Suprapubic skin (tissue), 4 donors: ENCODE measurements around the gene JMJD1C. TPM values are rescaled to one million over a fixed set of nuclear protein-coding genes. Genes with fewer than 3 reads are reported as not detected.

Experiments used
- DNase-seq, 2 donors: peaks; one replicate each; pipeline ENCODE4 v3.0.0-alpha.2; 2019; ENCODE audit warnings: low spot score in 2 of 2
- H3K27ac ChIP-seq: fragments of 200-600 bp; sonication (generic); one replicate; pipeline ENCODE4 v1.5.1; 2019
- H3K27me3 ChIP-seq: fragments of 200-600 bp; sonication (generic); one replicate; pipeline ENCODE4 v1.5.1; 2019
- H3K36me3 ChIP-seq: fragments of 200-600 bp; sonication (generic); one replicate; pipeline ENCODE4 v1.5.1; 2019
- H3K4me1 ChIP-seq: fragments of 200-600 bp; sonication (generic); one replicate; pipeline ENCODE4 v1.5.1; 2019
- H3K4me3 ChIP-seq: fragments of 200-600 bp; sonication (generic); one replicate; pipeline ENCODE4 v1.5.1; 2019; ENCODE audit warnings: mild to moderate bottlenecking
- H3K9me3 ChIP-seq: fragments of 200-600 bp; sonication (generic); one replicate; pipeline ENCODE4 v1.5.1; 2019
- CTCF ChIP-seq, 2 donors: fragments of 200-600 bp in 1 of 2; fragments of 450-650 bp in 1 of 2; sonication (generic) in 1 of 2; IDR thresholded peaks; one replicate each; pipeline ENCODE4 v1.5.1; 2016 to 2019; ENCODE audit warnings: antibody characterized with exemption in 2 of 2, mild to moderate bottlenecking in 1 of 2, moderate library complexity in 1 of 2
- EP300 ChIP-seq: sonication (generic); formaldehyde crosslinking; IDR thresholded peaks from one replicate; pipeline ENCODE4 v1.6.1; 2017; ENCODE audit warnings: antibody characterized with exemption
- POLR2A ChIP-seq, 2 donors: fragments of 450-650 bp; IDR thresholded peaks; one replicate each; pipeline ENCODE4 v1.6.1; 2017; ENCODE audit warnings: antibody characterized with exemption in 2 of 2, mild to moderate bottlenecking in 2 of 2, moderate library complexity in 2 of 2
- POLR2AphosphoS5 ChIP-seq, 3 donors: sonication (generic); formaldehyde crosslinking; IDR thresholded peaks; one replicate each; pipeline ENCODE4 v1.6.1; 2017; ENCODE audit warnings: antibody characterized with exemption in 3 of 3
- WGBS: methylation state at CpG from one replicate; pipeline ENCODE4 v1.1.5; 2018; 5-methylcytosine and 5-hydroxymethylcytosine counted together
- total RNA-seq, 4 donors: library from RNA; depleted of rRNA; stranded (reverse); fragments of >200 nt; gene quantifications; one replicate each; pipeline ENCODE4 v1.1.0, GENCODE V29; 2016

Gene JMJD1C
- total RNA-seq, 4 donors from 2014 or later = 78.6 to 127 (median 97.5) TPM

GRCh38 chr10:63208986-63209385 lies 256.8 kb downstream of the JMJD1C start:
- peaks cover 28% of the 10 kb centered on the region for H3K4me1 ChIP-seq

DNA sequence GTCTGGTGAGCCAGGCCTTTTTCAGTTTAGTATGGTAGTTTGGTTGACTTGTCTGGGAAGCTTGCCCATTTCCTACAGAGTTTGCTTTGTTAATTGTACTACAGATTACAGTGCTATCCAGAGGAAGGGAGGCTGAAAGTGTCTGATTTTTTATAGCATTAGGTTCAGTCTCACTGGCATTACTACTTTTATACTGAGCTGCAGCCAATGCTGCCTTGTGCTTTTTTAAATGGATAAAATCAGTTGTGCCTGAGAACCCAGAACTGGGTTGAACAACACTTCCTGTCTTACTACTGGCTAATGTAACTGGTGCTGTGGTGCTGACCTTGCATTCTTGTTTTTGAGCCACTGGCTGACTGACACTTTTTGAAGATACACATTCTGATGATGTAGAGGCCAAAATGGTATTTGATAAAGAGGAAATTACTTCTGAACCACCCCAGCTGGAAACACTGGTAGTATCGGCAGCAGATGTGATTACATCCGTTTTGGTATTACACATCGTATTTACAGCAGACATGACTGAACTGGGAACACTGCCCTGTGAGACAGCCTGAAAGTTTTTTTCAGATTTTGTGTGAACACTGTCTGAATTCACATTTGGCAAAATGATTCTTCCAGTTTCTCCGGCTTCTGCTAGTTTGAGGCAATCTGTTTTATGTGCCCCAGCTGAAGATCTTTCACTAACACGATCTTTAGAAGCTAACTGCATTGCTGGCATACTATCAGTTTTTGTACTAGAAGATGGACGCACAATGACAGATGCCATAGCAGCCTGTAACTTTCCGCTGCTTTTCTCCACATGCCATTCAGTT lies 258.6 kb downstream of the JMJD1C start:
- no peaks in the 10 kb centered on the region for H3K9me3 ChIP-seq
- peaks cover 28% of the 10 kb centered on the region for H3K4me1 ChIP-seq
- H3K36me3 ChIP-seq = peaks cover 18% of the 10 kb centered on the region
- DNase-seq = no peak
- peak overlapping the region; percentile 63 for H3K27ac ChIP-seq
- H3K27me3 ChIP-seq = no peaks in the 10 kb centered on the region
- 29% methylated on average over 7 of the region's 7 CpGs for WGBS
- TF ChIP-seq EP300 (no peak), CTCF (IDR thresholded peaks at IDR 0.05) (no peak), POLR2AphosphoS5 (IDR thresholded peaks at IDR 0.05) (no peak), POLR2A (IDR thresholded peaks at IDR 0.05) (no peak)
- peak overlapping the region; percentile 5 for H3K4me3 ChIP-seq

More at GRCh38 chr10:63208986-63209385, 256.8 kb downstream of the JMJD1C start:
- Histone ChIP-seq H3K27me3 (no peaks in the 10 kb centered on the region), H3K9me3 (no peaks in the 10 kb centered on the region), H3K36me3 (peaks cover 27% of the 10 kb centered on the region), H3K27ac (no peak overlapping the region), H3K4me3 (no peak overlapping the region)
- no peak for DNase-seq
- WGBS = 80% methylated on average over 2 of the region's 2 CpGs
- TF ChIP-seq POLR2A (IDR thresholded peaks at IDR 0.05) = no peak
- TF ChIP-seq CTCF (IDR thresholded peaks at IDR 0.05) = no peak
- TF ChIP-seq EP300 = no peak
- TF ChIP-seq POLR2AphosphoS5 (IDR thresholded peaks at IDR 0.05) = no peak

GRCh38 chr10:63206576-63206975 lies 259.2 kb downstream of the JMJD1C start:
- Histone ChIP-seq H3K36me3 (peaks cover 19% of the 10 kb centered on the region), H3K4me1 (peaks cover 28% of the 10 kb centered on the region), H3K9me3 (no peaks in the 10 kb centered on the region), H3K27me3 (no peaks in the 10 kb centered on the region), H3K27ac (peak overlapping the region; percentile 63), H3K4me3 (peak overlapping the region; percentile 5)
- TF ChIP-seq EP300 = no peak
- no peak for TF ChIP-seq CTCF (IDR thresholded peaks at IDR 0.05)
- TF ChIP-seq POLR2AphosphoS5 (IDR thresholded peaks at IDR 0.05) = no peak
- TF ChIP-seq POLR2A (IDR thresholded peaks at IDR 0.05) = no peak
- no peak for DNase-seq

GRCh38 chr10:63205421-63205820 lies 260.4 kb downstream of the JMJD1C start:
- no peak for DNase-seq
- Histone ChIP-seq H3K9me3 (no peaks in the 10 kb centered on the region), H3K36me3 (peaks cover 21% of the 10 kb centered on the region), H3K27me3 (no peaks in the 10 kb centered on the region), H3K4me1 (peaks cover 28% of the 10 kb centered on the region), H3K27ac (no peak overlapping the region), H3K4me3 (no peak overlapping the region)
- TF ChIP-seq EP300 = no peak
- no peak for TF ChIP-seq CTCF (IDR thresholded peaks at IDR 0.05)
- TF ChIP-seq POLR2AphosphoS5 (IDR thresholded peaks at IDR 0.05) = no peak
- TF ChIP-seq POLR2A (IDR thresholded peaks at IDR 0.05) = no peak
- 92% methylated on average over 4 of the region's 4 CpGs for WGBS

- H3K4me1 ChIP-seq = peaks cover 28% of the 10 kb centered on the region
- no peaks in the 10 kb centered on the region for H3K27me3 ChIP-seq
- no peak overlapping the region for H3K27ac ChIP-seq
Measured at GRCh38 chr10:63204667-63205391, 260.9 kb downstream of the JMJD1C start.

More at GRCh38 chr10:63204667-63205391, 260.9 kb downstream of the JMJD1C start:
- WGBS = 87% methylated on average over 4 of the region's 4 CpGs
- H3K9me3 ChIP-seq = no peaks in the 10 kb centered on the region
- peaks cover 21% of the 10 kb centered on the region for H3K36me3 ChIP-seq
- DNase-seq = no peak
- no peak for TF ChIP-seq POLR2AphosphoS5 (IDR thresholded peaks at IDR 0.05)
- no peak for TF ChIP-seq EP300
- TF ChIP-seq POLR2A (IDR thresholded peaks at IDR 0.05) = no peak
- no peak for TF ChIP-seq CTCF (IDR thresholded peaks at IDR 0.05)
- H3K4me3 ChIP-seq = no peak overlapping the region
